Activated CD4-positive, alpha-beta memory T cell treated with anti-CD3 and anti-CD28 coated beads, Interleukin-2, amount 10 ng/mL, durations not matched to agents 7 days and 5 days (primary cell): ENCODE results near the gene FAR2. TPM values are rescaled to one million over a fixed set of nuclear protein-coding genes. Genes with fewer than 3 reads are reported as not detected.
"Not testable (repeated sequence)": the region's sequence is repeated elsewhere in the genome, so short reads cannot be mapped to it uniquely, and the experiment has no call there.

ENCODE experiments used
- CTCF ChIA-PET: fragments of 350-600 bp; sonication (Branson Sonifier 250); formaldehyde crosslinking; loops from one replicate; lab custom pipeline; 2021; ENCODE audit warnings: antibody characterized with exemption, inconsistent platforms; lab: Charles Lee
- POLR2A ChIA-PET: fragments of 350-600 bp; sonication (Branson Sonifier 250); formaldehyde crosslinking; loops from one replicate; lab custom pipeline; 2021; ENCODE audit warnings: antibody characterized with exemption; lab: Charles Lee
- DNase-seq: peaks from one replicate; pipeline ENCODE4 v3.0.0-alpha.2; 2020
- H3K27ac Mint-ChIP-seq: one replicate; pipeline ENCODE4 v1.8.0; 2021; ENCODE audit warnings: mild to moderate bottlenecking, mixed read lengths
- H3K27me3 Mint-ChIP-seq: one replicate; pipeline ENCODE4 v1.8.0; 2021; ENCODE audit warnings: mixed read lengths
- H3K36me3 Mint-ChIP-seq: one replicate; pipeline ENCODE4 v1.8.0; 2021; ENCODE audit warnings: low read depth, mixed read lengths
- H3K4me1 Mint-ChIP-seq: one replicate; pipeline ENCODE4 v1.8.0; 2021; ENCODE audit warnings: mixed read lengths
- H3K4me3 Mint-ChIP-seq: one replicate; pipeline ENCODE4 v1.8.0; 2021; ENCODE audit warnings: mild to moderate bottlenecking, mixed read lengths
- H3K9me3 Mint-ChIP-seq: one replicate; pipeline ENCODE4 v1.8.0; 2021; ENCODE audit warnings: mixed read lengths
- total RNA-seq, 2 experiments: library from RNA; stranded (reverse); gene quantifications; one replicate each; pipeline ENCODE4 v1.2.3, GENCODE V29; 2021

FAR2 gene
- total RNA-seq, 2 experiments from 2014 or later: 19.1 to 19.9 TPM

DNA sequence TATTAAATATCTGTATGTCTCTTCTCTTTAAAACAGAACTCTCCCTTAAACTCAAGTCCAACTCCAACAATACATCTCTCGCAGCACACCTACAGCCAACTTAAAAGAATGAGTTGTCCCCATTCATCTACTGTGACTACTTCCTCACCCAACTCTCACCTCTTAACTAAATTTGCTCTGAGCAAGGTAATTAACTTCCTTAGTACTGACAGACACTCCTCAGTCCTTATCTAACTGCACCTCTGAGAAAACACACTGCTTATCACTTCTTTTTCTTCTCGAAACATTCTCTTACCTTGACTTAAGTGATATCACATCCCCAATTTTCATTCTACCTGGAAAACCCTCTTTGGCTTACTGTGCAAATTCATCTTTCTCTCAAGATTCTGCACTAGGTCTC lies 224.9 kb downstream of the FAR2 start:
- Mint-ChIP-seq H3K4me3 (no peak overlapping the region), H3K27ac (no peak overlapping the region), H3K27me3 (no peaks in the 10 kb centered on the region), H3K9me3 (no peaks in the 10 kb centered on the region), H3K36me3 (peaks cover 39% of the 10 kb centered on the region), H3K4me1 (peaks cover 19% of the 10 kb centered on the region)
- ChIA-PET CTCF (no interaction called here), POLR2A (no interaction called here)
- DNase-seq: no peak

DNA sequence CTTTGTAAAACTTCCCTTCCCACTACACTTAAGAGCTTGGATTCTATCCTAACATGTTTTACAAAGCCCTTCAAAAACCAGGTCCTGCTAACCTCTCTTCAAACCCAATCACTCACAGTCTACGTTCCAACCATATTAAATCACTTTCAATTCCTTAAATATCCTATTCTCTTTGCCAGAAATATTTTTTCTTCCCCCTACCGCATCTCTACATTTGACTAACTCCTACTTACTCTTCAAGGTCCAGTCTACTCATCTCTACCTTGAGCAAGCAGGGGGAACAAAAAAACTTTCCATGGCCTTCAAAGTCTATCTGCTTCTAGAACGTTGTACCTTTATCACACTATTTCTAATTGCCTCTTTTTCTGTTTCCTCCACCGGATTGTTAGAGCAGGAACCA lies 225.8 kb downstream of the FAR2 start:
- peaks cover 28% of the 10 kb centered on the region for H3K4me1 Mint-ChIP-seq
- H3K27me3 Mint-ChIP-seq: no peaks in the 10 kb centered on the region
- H3K4me3 Mint-ChIP-seq: no peak overlapping the region
- H3K9me3 Mint-ChIP-seq: no peaks in the 10 kb centered on the region
- DNase-seq: no peak
- peaks cover 36% of the 10 kb centered on the region for H3K36me3 Mint-ChIP-seq
- ChIA-PET POLR2A (no interaction called here), CTCF (no interaction called here)
- no peak overlapping the region for H3K27ac Mint-ChIP-seq

DNA sequence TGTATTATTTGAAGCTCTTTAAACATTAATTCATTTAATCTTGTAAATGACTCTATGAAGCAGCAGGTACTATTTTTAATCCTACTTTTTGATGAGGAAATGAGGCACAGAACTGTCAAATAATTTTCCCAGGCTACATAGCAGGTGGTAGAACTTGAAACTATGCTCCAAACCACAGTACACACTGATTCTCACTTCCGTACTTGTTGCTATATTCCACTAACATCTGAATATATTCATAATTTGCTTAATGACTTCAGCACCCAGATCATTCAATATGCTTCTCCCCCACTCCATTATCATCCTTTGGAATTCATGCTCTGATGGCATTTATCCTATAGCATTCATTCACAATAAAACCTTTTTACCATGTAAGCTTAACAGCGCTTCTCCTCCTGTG lies 227.0 kb downstream of the FAR2 start:
- ChIA-PET CTCF (interaction anchor here (0.6 kb wide), 1 partner anchor 41 kb away, joined by 5 read pairs; no protein-coding TSS in a partner anchor), POLR2A (no interaction called here)
- DNase-seq: no peak
- Mint-ChIP-seq H3K9me3 (no peaks in the 10 kb centered on the region), H3K4me1 (peaks cover 33% of the 10 kb centered on the region), H3K36me3 (peaks cover 36% of the 10 kb centered on the region), H3K4me3 (no peak overlapping the region), H3K27ac (no peak overlapping the region), H3K27me3 (no peaks in the 10 kb centered on the region)

DNA sequence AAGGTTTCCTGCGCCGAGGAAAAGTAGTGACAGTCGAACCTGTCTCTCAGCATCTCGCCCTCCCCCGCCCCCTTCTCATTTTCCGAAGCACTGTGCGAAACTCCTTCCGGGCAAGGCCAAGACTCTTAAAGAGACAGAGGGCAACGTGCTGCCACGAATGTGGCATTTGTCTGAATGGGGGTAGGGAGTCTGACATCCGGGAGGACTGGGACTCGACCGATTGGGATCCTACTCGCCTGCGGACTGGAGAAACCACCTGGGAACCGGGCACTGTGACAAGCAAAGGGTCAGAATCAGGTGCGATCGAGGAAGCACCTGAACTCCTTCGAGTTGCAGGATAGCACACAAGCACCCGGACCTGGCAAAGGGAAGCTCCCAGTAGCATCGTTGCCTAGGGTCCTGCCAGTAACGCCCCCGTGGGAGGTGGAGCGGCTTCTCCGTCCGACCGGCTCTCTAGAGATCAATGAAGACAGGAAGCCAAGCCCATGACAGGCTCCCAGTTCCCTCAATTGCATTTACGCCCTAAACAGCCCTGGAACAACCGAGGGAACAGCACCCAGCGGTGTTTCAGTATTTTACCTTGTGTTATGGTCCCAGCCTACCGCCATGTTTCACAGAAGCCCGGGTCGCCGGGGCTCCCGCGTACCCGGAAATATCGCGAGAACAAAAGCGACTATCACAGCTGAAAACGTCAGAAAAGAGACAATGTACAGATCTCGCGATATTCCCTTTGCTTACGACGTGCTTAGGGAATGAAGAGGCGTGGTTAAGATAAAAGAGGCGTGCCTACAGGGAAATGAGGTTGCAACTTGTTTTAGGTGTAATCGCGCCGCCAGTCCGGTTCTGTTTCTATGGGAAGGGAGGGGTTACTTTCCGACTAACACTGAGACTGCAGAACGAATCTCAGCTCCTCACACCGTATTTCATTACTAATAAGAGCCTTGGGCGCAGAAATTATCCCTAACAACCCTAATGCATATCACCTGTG lies 231.8 kb downstream of the FAR2 start, which contains the start of gene ERGIC2:
TSS of gene ERGIC2 (minus strand) at position 637 of the 988 bp plus-strand sequence. CDS start 9,539 bp downstream, outside the sequence.
- H3K9me3 Mint-ChIP-seq: no peaks in the 10 kb centered on the region
- H3K27me3 Mint-ChIP-seq: no peaks in the 10 kb centered on the region
- CTCF ChIA-PET: interaction anchor here (0.8 to 1.0 kb wide), 2 partner anchors 63 to 139 kb away, joined by 3 to 4 read pairs; no protein-coding TSS in a partner anchor
- H3K36me3 Mint-ChIP-seq: peaks cover 27% of the 10 kb centered on the region
- H3K4me1 Mint-ChIP-seq: peaks cover 41% of the 10 kb centered on the region
- POLR2A ChIA-PET: interaction anchor here (0.8 to 1.7 kb wide), 13 partner anchors 9 to 1471 kb away, joined by 3 to 16 read pairs (median 3); partner anchors contain the start of genes FAR2 and IPO8
- H3K4me3 Mint-ChIP-seq: peak within 1 kb of the TSS; percentile 91
- DNase-seq: peak; percentile 94
- peak within 1 kb of the TSS; percentile 83 for H3K27ac Mint-ChIP-seq

DNA sequence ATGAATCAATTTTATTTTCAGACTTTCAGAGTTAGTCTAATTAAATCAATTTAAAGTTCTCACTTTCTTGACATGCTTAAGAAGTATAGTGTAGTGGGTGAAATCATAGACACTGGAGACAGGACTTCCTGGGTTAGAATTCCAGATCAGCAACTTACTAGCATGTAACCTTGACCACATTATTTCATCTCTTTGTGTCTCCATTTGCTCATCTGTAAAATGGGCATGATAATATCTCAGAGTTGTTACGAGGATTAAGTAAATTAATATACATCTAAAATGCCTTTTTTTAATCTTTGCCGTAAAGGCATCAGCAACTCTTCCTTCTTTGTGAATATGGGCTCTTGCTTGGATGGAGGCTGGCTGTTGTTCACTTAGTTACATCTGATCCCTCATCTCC lies 233.2 kb downstream of the FAR2 start:
- Mint-ChIP-seq H3K9me3 (no peaks in the 10 kb centered on the region), H3K36me3 (peaks cover 14% of the 10 kb centered on the region), H3K27ac (no peak overlapping the region), H3K27me3 (no peaks in the 10 kb centered on the region), H3K4me1 (peaks cover 34% of the 10 kb centered on the region), H3K4me3 (no peak overlapping the region)
- ChIA-PET POLR2A (no interaction called here), CTCF (no interaction called here)
- no peak for DNase-seq

DNA sequence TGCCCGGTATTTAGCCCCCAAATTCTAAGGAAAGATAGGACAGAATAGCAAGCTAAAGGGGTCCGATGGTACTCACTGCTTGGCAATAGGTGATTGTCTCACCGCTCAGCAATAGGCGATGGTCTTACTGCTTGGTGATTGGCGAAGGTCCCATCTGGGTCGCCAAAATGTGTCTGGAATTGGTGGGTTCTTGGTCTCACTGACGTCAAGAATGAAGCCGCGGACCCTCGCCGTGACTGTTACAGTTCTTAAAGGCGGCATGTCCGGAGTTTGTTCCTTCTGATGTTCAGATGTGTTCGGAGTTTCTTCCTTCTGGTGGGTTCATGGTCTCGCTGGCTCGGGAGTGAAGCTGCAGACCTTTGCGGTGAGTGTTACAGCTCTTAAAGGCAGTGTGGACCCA lies 236.1 kb downstream of the FAR2 start:
- DNase-seq, H3K27me3 Mint-ChIP-seq, H3K36me3 Mint-ChIP-seq, CTCF ChIA-PET, H3K4me3 Mint-ChIP-seq, H3K9me3 Mint-ChIP-seq, H3K27ac Mint-ChIP-seq: not testable (repeated sequence)
- peaks cover 21% of the 10 kb centered on the region for H3K4me1 Mint-ChIP-seq
- POLR2A ChIA-PET: interaction anchor here (1.6 kb wide), 1 partner anchor 15 kb away, joined by 3 read pairs; no protein-coding TSS in a partner anchor

Other genes starting within 250 kb of the FAR2 start
- gene ERGIC2, start 231.9 kb downstream of the FAR2 start, total RNA-seq: 10 to 100 TPM; 77.8 to 85.1 TPM